Keratinocyte (primary cell): ENCODE data around the gene CCBE1. TPM values are rescaled to one million over a fixed set of nuclear protein-coding genes. Genes with fewer than 3 reads are reported as not detected.

Experiments
- DNase-seq: peaks from one replicate; pipeline ENCODE4 v3.0.0-alpha.2; 2011; ENCODE audit warnings: low read depth, missing footprints, low spot score
- FAIRE-seq: peaks from 2 replicates; lab custom pipeline; 2011; peaks lifted over from hg19 to GRCh38; lab: Jason Lieb, UNC
- H2AFZ ChIP-seq: 2 replicates; pipeline ENCODE4 v1.6.0; 2012; ENCODE audit warnings: low read length, control low read depth, inconsistent platforms; ENCODE audit not compliant: control insufficient read depth
- H3K27ac ChIP-seq: 2 replicates; pipeline ENCODE4 v1.5.1; 2011; ENCODE audit warnings: low read length; ENCODE audit not compliant: control insufficient read depth, insufficient read depth
- H3K27me3 ChIP-seq: 3 replicates; pipeline ENCODE4 v1.6.0; 2011; ENCODE audit warnings: low read length; ENCODE audit not compliant: control insufficient read depth, insufficient read depth; ENCODE audit errors: extremely low read depth
- H3K36me3 ChIP-seq, 2 experiments: 2 replicates in 1 of 2; 3 replicates in 1 of 2; pipeline ENCODE4 v1.5.1; 2011; ENCODE audit warnings: low read length in 2 of 2, mild to moderate bottlenecking in 1 of 2; ENCODE audit not compliant: control insufficient read depth in 2 of 2, insufficient read depth in 2 of 2; ENCODE audit errors: extremely low read depth in 1 of 2
- H3K4me1 ChIP-seq: 3 replicates; pipeline ENCODE4 v1.5.1; 2011; ENCODE audit warnings: low read length; ENCODE audit not compliant: control insufficient read depth, insufficient read depth; ENCODE audit errors: extremely low read depth
- H3K4me2 ChIP-seq: 3 replicates; pipeline ENCODE4 v1.6.0; 2011; ENCODE audit warnings: low read depth, low read length; ENCODE audit not compliant: control insufficient read depth, insufficient read depth; ENCODE audit errors: extremely low read depth
- H3K4me3 ChIP-seq, 3 experiments: fragments of 200-600 bp in 1 of 3; sonication (generic) in 1 of 3; 2 replicates in 2 of 3; 3 replicates in 1 of 3; pipeline ENCODE4 v1.5.1; 2011 to 2016; ENCODE audit warnings: low read length in 3 of 3, mild to moderate bottlenecking in 3 of 3, control low read depth in 2 of 3, inconsistent platforms in 1 of 3, low read depth in 1 of 3, mixed read lengths in 1 of 3, mixed run types in 1 of 3, moderate library complexity in 1 of 3; ENCODE audit not compliant: control insufficient read depth in 2 of 3, insufficient read depth in 2 of 3; ENCODE audit errors: extremely low read depth in 1 of 3
- H3K79me2 ChIP-seq: 2 replicates; pipeline ENCODE4 v1.6.0; 2012; ENCODE audit warnings: low read length; ENCODE audit not compliant: control insufficient read depth, insufficient read depth
- H3K9ac ChIP-seq: 3 replicates; pipeline ENCODE4 v1.6.0; 2011; ENCODE audit warnings: low read length; ENCODE audit not compliant: control insufficient read depth, insufficient read depth; ENCODE audit errors: extremely low read depth
- H3K9me1 ChIP-seq: 3 replicates; pipeline ENCODE4 v1.6.0; 2011; ENCODE audit warnings: low read length; ENCODE audit not compliant: control insufficient read depth, insufficient read depth; ENCODE audit errors: extremely low read depth
- H3K9me3 ChIP-seq: 2 replicates; pipeline ENCODE4 v1.5.1; 2012; ENCODE audit warnings: low read depth, low read length; ENCODE audit not compliant: control insufficient read depth
- H4K20me1 ChIP-seq: 3 replicates; pipeline ENCODE4 v1.6.0; 2011; ENCODE audit warnings: low read length; ENCODE audit not compliant: control insufficient read depth, insufficient read depth; ENCODE audit errors: extremely low read depth
- CTCF ChIP-seq, 3 experiments: IDR thresholded peaks in 1 of 3; conservative IDR thresholded peaks in 1 of 3; optimal IDR thresholded peaks in 1 of 3; 2 replicates in 2 of 3; 3 replicates in 1 of 3; pipeline versions ENCODE3 to v1.5.1; 2011; ENCODE audit warnings: low read length in 3 of 3, mild to moderate bottlenecking in 3 of 3, moderate library complexity in 2 of 3, control low read depth in 1 of 3, inconsistent platforms in 1 of 3; ENCODE audit not compliant: insufficient read depth in 2 of 3; ENCODE audit errors: extremely low read depth in 1 of 3
- EZH2 ChIP-seq: IDR thresholded peaks from one replicate; pipeline ENCODE4 v1.6.1; 2012; ENCODE audit warnings: inconsistent platforms, mild to moderate bottlenecking, low read length, moderate library complexity
- dilution Hi-C: fragments of 300-500 bp; cut with MboI; formaldehyde crosslinking; loops from one replicate; pipeline ENCODE4 v1.7.0; 2020; ENCODE audit warnings: low sequenced_read_pairs; ENCODE audit not compliant: extremely low pct_ligation_motif_present
- polyA plus RNA-seq, 5 experiments: library from polyadenylated mRNA; depleted of rRNA in 3 of 5; stranded (reverse) in 3 of 5; stranded (forward) in 1 of 5; unstranded in 1 of 5; fragments of >200 nt; gene quantifications; 1 replicate in 1 of 5; 2 replicates in 3 of 5; 3 replicates in 1 of 5; pipeline versions ENCODE4 v1.2.1 to v1.2.3, GENCODE V29; 2011 to 2012; ENCODE audit warnings: missing spikeins in 2 of 5, low read depth in 1 of 5, low replicate concordance in 1 of 5

Gene CCBE1
- polyA plus RNA-seq, 1 donor (not counting 4 experiments of a cell fraction or from before 2014, with no cell fraction given) = 20.1 TPM

DNA sequence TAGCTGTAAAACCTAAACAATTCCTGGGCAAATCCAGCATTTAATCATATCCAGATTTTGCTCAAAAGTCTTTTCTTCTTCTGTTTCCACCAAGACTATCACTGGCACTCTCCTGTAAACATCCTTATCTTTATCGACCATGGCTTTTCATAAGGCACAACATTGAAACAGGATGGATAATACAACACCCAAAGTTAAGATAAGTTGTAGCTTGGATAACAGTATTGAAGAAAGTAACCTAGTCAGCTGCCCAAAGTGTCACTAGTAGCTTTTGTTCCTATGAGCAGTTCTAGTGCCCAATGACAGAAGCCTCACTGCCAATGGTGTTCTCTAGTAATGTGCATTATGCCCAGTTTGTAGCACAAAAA is 22.3 kb downstream of the CCBE1 start:
- Histone ChIP-seq H3K9me3 (no peaks in the 10 kb centered on the region), H3K36me3 (no peaks in the 10 kb centered on the region), H3K79me2 (no peaks in the 10 kb centered on the region), H3K27me3 (no peaks in the 10 kb centered on the region), H2AFZ (no peak overlapping the region), H3K4me2 (no peak overlapping the region), H4K20me1 (no peaks in the 10 kb centered on the region), H3K9me1 (no peaks in the 10 kb centered on the region), H3K4me3 (no peak overlapping the region), H3K27ac (no peak overlapping the region), H3K4me1 (peaks cover 9% of the 10 kb centered on the region), H3K9ac (no peak overlapping the region)
- dilution Hi-C loops = no loop called here
- no peak for FAIRE-seq
- TF ChIP-seq CTCF (optimal IDR thresholded peaks at IDR 0.05 in 1 of 3, IDR thresholded peaks at IDR 0.05 in 1 of 3, conservative IDR thresholded peaks at IDR 0.05 in 1 of 3; ENCODE audit: extremely low read depth in 1 of 3, insufficient read depth in 2 of 3, low read length in 3 of 3) = no peak
- TF ChIP-seq EZH2 = no peak
- DNase-seq = no peak

DNA sequence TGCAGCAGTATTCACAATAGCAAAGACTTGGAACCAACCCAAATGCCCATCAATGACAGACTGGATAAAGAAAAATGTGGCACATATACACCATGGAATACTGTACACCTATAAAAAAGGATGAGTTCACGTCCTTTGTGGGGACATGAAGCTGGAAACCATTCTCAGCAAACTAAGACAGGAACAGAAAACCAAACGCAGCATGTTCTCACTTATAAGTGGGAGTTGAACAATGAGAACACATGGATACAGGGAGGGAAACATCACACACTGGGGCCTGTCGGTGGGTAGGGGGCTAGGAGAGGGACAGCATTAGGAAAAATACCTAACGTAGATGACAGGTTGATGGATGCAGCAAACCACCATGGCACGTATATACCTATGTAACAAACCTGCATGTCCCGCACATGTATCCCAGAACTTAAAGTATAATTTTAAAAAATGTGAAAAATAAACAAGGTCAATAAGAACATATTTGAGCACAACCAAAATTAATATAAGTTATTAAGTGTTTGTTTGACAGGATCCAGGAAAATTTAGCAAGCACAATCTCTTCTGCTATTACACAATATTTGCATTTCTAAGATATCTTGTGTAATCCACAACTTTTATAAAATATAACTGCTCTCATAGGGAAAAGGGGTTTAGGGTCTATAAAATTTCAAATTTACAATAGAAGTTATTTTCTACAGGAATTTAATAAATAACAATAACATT is 22.9 kb downstream of the CCBE1 start:
- no peaks in the 10 kb centered on the region for H3K9me3 ChIP-seq
- no peak for TF ChIP-seq EZH2
- no peak for TF ChIP-seq CTCF (optimal IDR thresholded peaks at IDR 0.05 in 1 of 3, IDR thresholded peaks at IDR 0.05 in 1 of 3, conservative IDR thresholded peaks at IDR 0.05 in 1 of 3; ENCODE audit: extremely low read depth in 1 of 3, insufficient read depth in 2 of 3, low read length in 3 of 3)
- H3K9me1 ChIP-seq = peaks cover 2% of the 10 kb centered on the region
- dilution Hi-C loops = no loop called here
- H2AFZ ChIP-seq = no peak overlapping the region
- FAIRE-seq = no peak
- H3K36me3 ChIP-seq = no peaks in the 10 kb centered on the region
- H3K4me3 ChIP-seq = no peak overlapping the region
- H3K4me2 ChIP-seq = no peak overlapping the region
- DNase-seq = no peak
- no peaks in the 10 kb centered on the region for H4K20me1 ChIP-seq
- no peak overlapping the region for H3K27ac ChIP-seq
- no peaks in the 10 kb centered on the region for H3K27me3 ChIP-seq
- peaks cover 9% of the 10 kb centered on the region for H3K4me1 ChIP-seq
- peaks cover 2% of the 10 kb centered on the region for H3K79me2 ChIP-seq
- H3K9ac ChIP-seq = no peak overlapping the region
